WTC11 (cell line): ENCODE measurements around the gene CLGN. TPM values are rescaled to one million over a fixed set of nuclear protein-coding genes. Genes with fewer than 3 reads are reported as not detected.
A peak's percentile ranks its signal among the peaks of the same experiment; 100 is the strongest.

Experiments used
- ATAC-seq: fragments of 200-7000 bp; cut with Tn5 transposase; 2 replicates; pipeline ENCODE4 v1.10.0; 2021; ENCODE audit warnings: mild to moderate bottlenecking, moderate library complexity
- CTCF ChIA-PET: fragments of 300-600 bp; sonication (Branson Sonifier 250); formaldehyde crosslinking; loops from one replicate; lab custom pipeline; 2021; ENCODE audit warnings: antibody characterized with exemption; lab: Charles Lee
- POLR2A ChIA-PET: fragments of 350-600 bp; sonication (Branson Sonifier 250); formaldehyde crosslinking; loops from one replicate; lab custom pipeline; 2021; ENCODE audit warnings: antibody characterized with exemption; lab: Charles Lee
- DNase-seq: peaks from one replicate; pipeline ENCODE4 v3.0.0; 2021; ENCODE audit warnings: low spot score
- H3K27ac Mint-ChIP-seq: 2 replicates; pipeline ENCODE4 v1.8.0; 2021; ENCODE audit warnings: mixed read lengths
- H3K27me3 Mint-ChIP-seq: 2 replicates; pipeline ENCODE4 v1.8.0; 2021; ENCODE audit warnings: low read depth, mild to moderate bottlenecking, moderate library complexity, mixed read lengths
- H3K36me3 Mint-ChIP-seq: 2 replicates; pipeline ENCODE4 v1.8.0; 2021; ENCODE audit warnings: mixed read lengths
- H3K4me1 Mint-ChIP-seq: 2 replicates; pipeline ENCODE4 v1.8.0; 2022; ENCODE audit warnings: mixed read lengths
- H3K4me3 Mint-ChIP-seq: 2 replicates; pipeline ENCODE4 v1.8.0; 2021; ENCODE audit warnings: mild to moderate bottlenecking, moderate library complexity, mixed read lengths
- H3K9me3 Mint-ChIP-seq: 2 replicates; pipeline ENCODE4 v1.8.0; 2021; ENCODE audit warnings: mixed read lengths
- AR ChIP-seq: fragments of 250-450 bp; sonication (Bioruptor Pico); IDR thresholded peaks from 2 replicates; pipeline ENCODE4 v1.9.0; 2021; ENCODE audit warnings: mild to moderate bottlenecking
- ATF1 ChIP-seq: sonication (generic); formaldehyde crosslinking; IDR thresholded peaks from 2 replicates; pipeline ENCODE4 v1.8.1; 2023; ENCODE audit warnings: mild to moderate bottlenecking, moderate library complexity, missing genetic modification reagents
- ATF2 ChIP-seq: sonication (generic); formaldehyde crosslinking; IDR thresholded peaks from 2 replicates; pipeline ENCODE4 v1.8.1; 2022; ENCODE audit warnings: low read depth, missing genetic modification reagents, borderline replicate concordance
- CREM ChIP-seq: sonication (generic); formaldehyde crosslinking; IDR thresholded peaks from 2 replicates; pipeline ENCODE4 v1.8.1; 2022; ENCODE audit warnings: mild to moderate bottlenecking, missing genetic modification reagents, moderate library complexity
- CTCF ChIP-seq: fragments of 200-600 bp; IDR thresholded peaks from 2 replicates; pipeline ENCODE4 v1.8.0; 2022; ENCODE audit warnings: antibody characterized with exemption
- EMX1 ChIP-seq: fragments of 250-450 bp; sonication (Bioruptor Pico); IDR thresholded peaks from 2 replicates; pipeline ENCODE4 v1.8.0; 2021; ENCODE audit warnings: mild to moderate bottlenecking
- FOXP1 ChIP-seq: sonication (generic); formaldehyde crosslinking; IDR thresholded peaks from 2 replicates; pipeline ENCODE4 v1.8.0; 2022; ENCODE audit warnings: missing genetic modification reagents, mild to moderate bottlenecking, moderate library complexity, borderline replicate concordance
- GTF2I ChIP-seq: fragments of 250-450 bp; sonication (Bioruptor Pico); conservative IDR thresholded peaks from 2 replicates; pipeline ENCODE4 v1.4.0; 2021; ENCODE audit warnings: mild to moderate bottlenecking
- IRF2 ChIP-seq: sonication (generic); formaldehyde crosslinking; IDR thresholded peaks from 2 replicates; pipeline ENCODE4 v1.8.0; 2022; ENCODE audit warnings: low read depth, missing genetic modification reagents, borderline replicate concordance
- MLX ChIP-seq: sonication (generic); formaldehyde crosslinking; IDR thresholded peaks from 2 replicates; pipeline ENCODE4 v1.8.1; 2023; ENCODE audit warnings: mild to moderate bottlenecking, missing genetic modification reagents, moderate library complexity
- NFATC4 ChIP-seq: fragments of 250-450 bp; sonication (Bioruptor Pico); IDR thresholded peaks from 2 replicates; pipeline ENCODE4 v1.9.0; 2021; ENCODE audit warnings: mild to moderate bottlenecking
- NR2C2 ChIP-seq: sonication (generic); formaldehyde crosslinking; IDR thresholded peaks from 2 replicates; pipeline ENCODE4 v1.8.0; 2022; ENCODE audit warnings: mild to moderate bottlenecking, missing genetic modification reagents
- NR3C1 ChIP-seq: sonication (generic); formaldehyde crosslinking; conservative IDR thresholded peaks from 2 replicates; pipeline ENCODE4 v1.8.1; 2023; ENCODE audit warnings: low read depth, mild to moderate bottlenecking, missing genetic modification reagents
- OVOL2 ChIP-seq: fragments of 250-450 bp; sonication (Bioruptor Pico); IDR thresholded peaks from 2 replicates; pipeline ENCODE4 v1.9.0; 2021; ENCODE audit warnings: mild to moderate bottlenecking, borderline replicate concordance
- RELA ChIP-seq: sonication (generic); formaldehyde crosslinking; IDR thresholded peaks from 2 replicates; pipeline ENCODE4 v1.8.1; 2022; ENCODE audit warnings: missing genetic modification reagents, mild to moderate bottlenecking, borderline replicate concordance
- SMAD3 ChIP-seq: sonication (generic); formaldehyde crosslinking; IDR thresholded peaks from 2 replicates; pipeline ENCODE4 v1.8.0; 2022; ENCODE audit warnings: missing genetic modification reagents, mild to moderate bottlenecking, borderline replicate concordance
- SMAD4 ChIP-seq: sonication (generic); formaldehyde crosslinking; IDR thresholded peaks from 2 replicates; pipeline ENCODE4 v1.8.0; 2022; ENCODE audit warnings: mild to moderate bottlenecking, missing genetic modification reagents
- TEAD1 ChIP-seq: sonication (generic); formaldehyde crosslinking; IDR thresholded peaks from 2 replicates; pipeline ENCODE4 v1.8.0; 2022; ENCODE audit warnings: mild to moderate bottlenecking, missing genetic modification reagents
- USF1 ChIP-seq: sonication (generic); formaldehyde crosslinking; IDR thresholded peaks from 2 replicates; pipeline ENCODE4 v1.8.0; 2022; ENCODE audit warnings: mild to moderate bottlenecking, missing genetic modification reagents
- ZBTB21 ChIP-seq: sonication (generic); formaldehyde crosslinking; IDR thresholded peaks from 2 replicates; pipeline ENCODE4 v1.8.1; 2023; ENCODE audit warnings: mild to moderate bottlenecking, missing genetic modification reagents, borderline replicate concordance
- ZMAT4 ChIP-seq: fragments of 250-450 bp; sonication (Bioruptor Pico); IDR thresholded peaks from 2 replicates; pipeline ENCODE4 v1.9.0; 2021; ENCODE audit warnings: mild to moderate bottlenecking
- ZNF121 ChIP-seq: sonication (generic); formaldehyde crosslinking; IDR thresholded peaks from 2 replicates; pipeline ENCODE4 v1.8.0; 2023; ENCODE audit warnings: missing genetic modification reagents
- ZNF317 ChIP-seq: sonication (generic); formaldehyde crosslinking; IDR thresholded peaks from 2 replicates; pipeline ENCODE4 v1.8.1; 2023; ENCODE audit warnings: low read depth, mild to moderate bottlenecking, moderate library complexity, missing genetic modification reagents, borderline replicate concordance
- ZNF416 ChIP-seq: fragments of 250-450 bp; sonication (Bioruptor Pico); IDR thresholded peaks from 2 replicates; pipeline ENCODE4 v1.9.0; 2021; ENCODE audit warnings: mild to moderate bottlenecking, inconsistent platforms
- ZNF671 ChIP-seq: fragments of 250-450 bp; sonication (Bioruptor Pico); IDR thresholded peaks from 2 replicates; pipeline ENCODE4 v1.8.0; 2021; ENCODE audit warnings: mild to moderate bottlenecking
- total RNA-seq: library from RNA; stranded (reverse); gene quantifications from 3 replicates; pipeline ENCODE4 v1.2.3, GENCODE V29; 2021

CLGN gene
- total RNA-seq, 1 experiment from 2014 or later = 2.3 TPM

GRCh38 chr4:140346136-140346535 lies 81.3 kb downstream of the CLGN start:
- ATAC-seq (peak; percentile 36), DNase-seq (no peak)
- Mint-ChIP-seq H3K9me3 (no peaks in the 10 kb centered on the region), H3K4me1 (peaks cover 48% of the 10 kb centered on the region), H3K27me3 (peaks cover 4% of the 10 kb centered on the region), H3K36me3 (no peaks in the 10 kb centered on the region), H3K27ac (no peak overlapping the region), H3K4me3 (no peak overlapping the region)
- POLR2A ChIA-PET = no interaction called here
- TF ChIP-seq ZNF416 (CRISPR knock-in tag) (no peak), NR2C2 (CRISPR knock-in tag) (no peak), GTF2I (no peak), SMAD3 (no peak), NFATC4 (CRISPR knock-in tag) (no peak), RELA (CRISPR knock-in tag) (no peak), ATF2 (no peak), OVOL2 (CRISPR knock-in tag) (no peak)
- CTCF ChIA-PET = interaction anchor here (3.0 kb wide), 2 partner anchors 14 to 16 kb away, joined by 15 to 21 read pairs; no protein-coding TSS in a partner anchor

GRCh38 chr4:140344621-140345020 lies 82.8 kb downstream of the CLGN start:
- Mint-ChIP-seq H3K9me3 (no peaks in the 10 kb centered on the region), H3K27ac (no peak overlapping the region), H3K4me1 (peaks cover 39% of the 10 kb centered on the region), H3K36me3 (no peaks in the 10 kb centered on the region), H3K27me3 (no peaks in the 10 kb centered on the region), H3K4me3 (no peak overlapping the region)
- ATAC-seq = peak; percentile 82
- ChIA-PET CTCF (interaction anchor here (1.2 to 3.0 kb wide), 4 partner anchors 15 to 332 kb away, joined by 3 to 21 read pairs (median 10); no protein-coding TSS in a partner anchor), POLR2A (interaction anchor here (1.8 kb wide), 1 partner anchor 224 kb away, joined by 4 read pairs; the partner anchor contains the start of gene UCP1)
- no peak for DNase-seq
- TF ChIP-seq ZNF121 (CRISPR knock-in tag) (no peak), TEAD1 (CRISPR knock-in tag) (no peak), SMAD4 (no peak), CTCF (no peak)

- Mint-ChIP-seq H3K27ac (no peak overlapping the region), H3K4me1 (peaks cover 34% of the 10 kb centered on the region), H3K36me3 (no peaks in the 10 kb centered on the region), H3K9me3 (no peaks in the 10 kb centered on the region), H3K27me3 (no peaks in the 10 kb centered on the region), H3K4me3 (no peak overlapping the region)
- ATAC-seq = no peak
- ChIA-PET POLR2A (interaction anchor here (1.8 kb wide), 1 partner anchor 224 kb away, joined by 4 read pairs; the partner anchor contains the start of gene UCP1), CTCF (interaction anchor here (1.2 to 3.0 kb wide), 4 partner anchors 14 to 332 kb away, joined by 3 to 21 read pairs (median 10); no protein-coding TSS in a partner anchor)
- DNase-seq = no peak
- TF ChIP-seq NR2C2 (CRISPR knock-in tag) (no peak), ZNF317 (no peak), EMX1 (CRISPR knock-in tag) (no peak), NR3C1 (no peak), ZNF671 (CRISPR knock-in tag) (no peak), SMAD3 (no peak), ZBTB21 (no peak), FOXP1 (CRISPR knock-in tag) (no peak), AR (CRISPR knock-in tag) (no peak), MLX (CRISPR knock-in tag) (no peak), ZMAT4 (CRISPR knock-in tag) (no peak), USF1 (CRISPR knock-in tag) (no peak), IRF2 (CRISPR knock-in tag) (no peak), CREM (CRISPR knock-in tag) (no peak), ATF1 (CRISPR knock-in tag) (no peak)
Observed at GRCh38 chr4:140344101-140344500, 83.3 kb downstream of the CLGN start.
